ENCODE results near the gene ITGAD. TPM values are rescaled to one million over a fixed set of nuclear protein-coding genes. Genes with fewer than 3 reads are reported as not detected.

The ITGAD gene
- total and polyA plus RNA-seq, 2 experiments from 2014 or later, result not detected

DNA sequence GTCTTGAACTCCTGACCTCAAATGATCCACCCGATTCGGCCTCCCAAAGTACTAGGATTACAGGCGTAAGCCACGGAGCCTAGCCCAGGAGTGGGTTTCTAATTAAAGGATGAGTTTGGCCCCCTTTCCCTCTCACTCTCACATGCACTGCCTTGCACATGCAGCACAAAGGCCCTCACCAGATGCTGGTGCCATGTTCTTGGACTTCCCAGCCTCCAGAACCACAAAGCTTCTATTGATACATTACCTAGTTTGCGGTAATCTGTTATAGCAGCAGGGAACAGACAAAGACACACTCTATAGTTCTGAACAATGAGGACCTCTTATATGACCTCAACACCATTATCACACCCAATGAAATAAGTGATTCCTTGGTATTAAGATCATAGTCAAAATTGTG is 17.9 kb upstream of the ITGAD start:
- H3F3A ChIP-seq (replicated peaks; ENCODE audit: low read depth), result no peaks in the 10 kb centered on the region
- Mint-ChIP-seq H3K9me3 (peaks cover 14% of the 10 kb centered on the region), H3K27me3 (ENCODE audit: insufficient read depth, low read depth, poor library complexity) (peaks cover 12% of the 10 kb centered on the region), H3K27ac (no peak overlapping the region), H3K4me3 (no peak overlapping the region), H3K36me3 (ENCODE audit: low read depth) (no peaks in the 10 kb centered on the region), H3K4me1 (no peaks in the 10 kb centered on the region)
- H3K79me2 ChIP-seq (replicated peaks; ENCODE audit: insufficient read depth), result no peaks in the 10 kb centered on the region
- no peak overlapping the region for H3K4me3 ChIP-seq
- H3K9me2 ChIP-seq (ENCODE audit: insufficient read depth), result no peaks in the 10 kb centered on the region
- no peak for TF ChIP-seq ZNF114 (CRISPR knock-in tag; IDR thresholded peaks at IDR 0.05)
- no peak for TF ChIP-seq CREB1 (CRISPR knock-in tag; IDR thresholded peaks at IDR 0.05; ENCODE audit: low read depth)
- TF ChIP-seq, protein P1, sequence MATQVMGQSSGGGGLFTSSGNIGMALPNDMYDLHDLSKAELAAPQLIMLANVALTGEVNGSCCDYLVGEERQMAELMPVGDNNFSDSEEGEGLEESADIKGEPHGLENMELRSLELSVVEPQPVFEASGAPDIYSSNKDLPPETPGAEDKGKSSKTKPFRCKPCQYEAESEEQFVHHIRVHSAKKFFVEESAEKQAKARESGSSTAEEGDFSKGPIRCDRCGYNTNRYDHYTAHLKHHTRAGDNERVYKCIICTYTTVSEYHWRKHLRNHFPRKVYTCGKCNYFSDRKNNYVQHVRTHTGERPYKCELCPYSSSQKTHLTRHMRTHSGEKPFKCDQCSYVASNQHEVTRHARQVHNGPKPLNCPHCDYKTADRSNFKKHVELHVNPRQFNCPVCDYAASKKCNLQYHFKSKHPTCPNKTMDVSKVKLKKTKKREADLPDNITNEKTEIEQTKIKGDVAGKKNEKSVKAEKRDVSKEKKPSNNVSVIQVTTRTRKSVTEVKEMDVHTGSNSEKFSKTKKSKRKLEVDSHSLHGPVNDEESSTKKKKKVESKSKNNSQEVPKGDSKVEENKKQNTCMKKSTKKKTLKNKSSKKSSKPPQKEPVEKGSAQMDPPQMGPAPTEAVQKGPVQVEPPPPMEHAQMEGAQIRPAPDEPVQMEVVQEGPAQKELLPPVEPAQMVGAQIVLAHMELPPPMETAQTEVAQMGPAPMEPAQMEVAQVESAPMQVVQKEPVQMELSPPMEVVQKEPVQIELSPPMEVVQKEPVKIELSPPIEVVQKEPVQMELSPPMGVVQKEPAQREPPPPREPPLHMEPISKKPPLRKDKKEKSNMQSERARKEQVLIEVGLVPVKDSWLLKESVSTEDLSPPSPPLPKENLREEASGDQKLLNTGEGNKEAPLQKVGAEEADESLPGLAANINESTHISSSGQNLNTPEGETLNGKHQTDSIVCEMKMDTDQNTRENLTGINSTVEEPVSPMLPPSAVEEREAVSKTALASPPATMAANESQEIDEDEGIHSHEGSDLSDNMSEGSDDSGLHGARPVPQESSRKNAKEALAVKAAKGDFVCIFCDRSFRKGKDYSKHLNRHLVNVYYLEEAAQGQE (IDR thresholded peaks at IDR 0.05; ENCODE audit: unreplicated experiment), result no peak
- no peak for TF ChIP-seq STAT1 (IDR thresholded peaks at IDR 0.05; ENCODE audit: unreplicated experiment)
- TF ChIP-seq, protein P2, sequence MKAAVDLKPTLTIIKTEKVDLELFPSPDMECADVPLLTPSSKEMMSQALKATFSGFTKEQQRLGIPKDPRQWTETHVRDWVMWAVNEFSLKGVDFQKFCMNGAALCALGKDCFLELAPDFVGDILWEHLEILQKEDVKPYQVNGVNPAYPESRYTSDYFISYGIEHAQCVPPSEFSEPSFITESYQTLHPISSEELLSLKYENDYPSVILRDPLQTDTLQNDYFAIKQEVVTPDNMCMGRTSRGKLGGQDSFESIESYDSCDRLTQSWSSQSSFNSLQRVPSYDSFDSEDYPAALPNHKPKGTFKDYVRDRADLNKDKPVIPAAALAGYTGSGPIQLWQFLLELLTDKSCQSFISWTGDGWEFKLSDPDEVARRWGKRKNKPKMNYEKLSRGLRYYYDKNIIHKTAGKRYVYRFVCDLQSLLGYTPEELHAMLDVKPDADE (IDR thresholded peaks at IDR 0.05), result no peak
- no peak for TF ChIP-seq NANOG (IDR thresholded peaks at IDR 0.05; ENCODE audit: borderline replicate concordance)
- no peak for TF ChIP-seq EZH2 (IDR thresholded peaks at IDR 0.05; ENCODE audit: low read depth, unreplicated experiment)
- no peak for TF ChIP-seq ZNF331 (CRISPR knock-in tag; IDR thresholded peaks at IDR 0.05; ENCODE audit: low read depth)
- no peaks in the 10 kb centered on the region for H3K4me1 ChIP-seq (ENCODE audit: insufficient read depth)
- no peaks in the 10 kb centered on the region for H3K27me3 ChIP-seq (ENCODE audit: insufficient read depth)
- no peak for ATAC-seq
- H3K36me3 ChIP-seq (ENCODE audit: insufficient read depth), result no peaks in the 10 kb centered on the region
- no peak overlapping the region for H3K4me2 ChIP-seq
- H2AFZ ChIP-seq, result no peak overlapping the region
- H4K20me1 ChIP-seq (replicated peaks; ENCODE audit: insufficient read depth), result no peaks in the 10 kb centered on the region
- H3K27ac ChIP-seq (ENCODE audit: low read depth), result no peak overlapping the region
- no peak for DNase-seq (ENCODE audit: low spot score)

DNA sequence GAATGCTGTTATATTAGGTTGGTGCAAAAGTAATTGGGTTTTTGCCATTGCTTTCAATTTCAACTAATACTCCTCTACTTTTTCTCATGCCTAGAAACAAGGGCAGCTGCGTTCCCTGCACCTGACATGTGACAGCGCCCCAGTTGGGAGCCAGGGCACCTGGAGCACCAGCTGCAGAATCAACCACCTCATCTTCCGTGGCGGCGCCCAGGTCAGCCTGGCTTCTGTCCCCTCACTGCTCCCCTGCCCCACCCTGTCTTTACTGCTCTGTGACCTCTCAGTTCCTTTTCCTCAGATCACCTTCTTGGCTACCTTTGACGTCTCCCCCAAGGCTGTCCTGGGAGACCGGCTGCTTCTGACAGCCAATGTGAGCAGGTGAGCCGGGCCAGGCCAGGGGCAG is 16.4 kb upstream of the ITGAD start:
- H3K9me3 Mint-ChIP-seq, result peaks cover 7% of the 10 kb centered on the region

More for the DNA sequence above, 16.4 kb upstream of the ITGAD start:
- Histone ChIP-seq H2AFZ (no peak overlapping the region), H3K4me2 (no peak overlapping the region), H3K9me2 (ENCODE audit: insufficient read depth) (no peaks in the 10 kb centered on the region), H3K27ac (ENCODE audit: low read depth) (no peak overlapping the region), H4K20me1 (replicated peaks; ENCODE audit: insufficient read depth) (no peaks in the 10 kb centered on the region), H3K27me3 (ENCODE audit: insufficient read depth) (no peaks in the 10 kb centered on the region), H3K4me1 (ENCODE audit: insufficient read depth) (no peaks in the 10 kb centered on the region), H3K4me3 (no peak overlapping the region), H3K36me3 (ENCODE audit: insufficient read depth) (no peaks in the 10 kb centered on the region), H3K79me2 (replicated peaks; ENCODE audit: insufficient read depth) (no peaks in the 10 kb centered on the region), H3F3A (replicated peaks; ENCODE audit: low read depth) (no peaks in the 10 kb centered on the region)
- ATAC-seq (no peak), DNase-seq (ENCODE audit: low spot score) (no peak)
- H3K36me3 Mint-ChIP-seq (ENCODE audit: low read depth), result no peaks in the 10 kb centered on the region
- no peak overlapping the region for H3K4me3 Mint-ChIP-seq
- H3K27ac Mint-ChIP-seq, result no peak overlapping the region
- 0 out of 3 replicates have a peak, but pooled peaks cover 1% of the 10 kb centered on the region for H3K4me1 Mint-ChIP-seq
- H3K27me3 Mint-ChIP-seq (ENCODE audit: insufficient read depth, low read depth, poor library complexity), result peaks cover 12% of the 10 kb centered on the region
- TF ChIP-seq, protein P1 (IDR thresholded peaks at IDR 0.05; ENCODE audit: unreplicated experiment), result no peak
- TF ChIP-seq EZH2 (IDR thresholded peaks at IDR 0.05; ENCODE audit: low read depth, unreplicated experiment) (no peak), STAT1 (IDR thresholded peaks at IDR 0.05; ENCODE audit: unreplicated experiment) (no peak), EZH2phosphoT487 (IDR thresholded peaks at IDR 0.05; ENCODE audit: unreplicated experiment) (no peak), NANOG (IDR thresholded peaks at IDR 0.05; ENCODE audit: borderline replicate concordance) (no peak)

Measured in GM23338 (cell line).